Osteocyte (in vitro differentiated cells): ENCODE measurements around the gene UBAP2L. TPM values are rescaled to one million over a fixed set of nuclear protein-coding genes. Genes with fewer than 3 reads are reported as not detected.

Source experiments
- DNase-seq: peaks from one replicate; pipeline ENCODE4 v3.0.0; 2021; ENCODE audit warnings: mixed read lengths; ENCODE audit not compliant: unreplicated experiment; ENCODE audit errors: extremely low spot score
- H3K27ac Mint-ChIP-seq: one replicate; pipeline ENCODE4 v1.8.0; 2021; ENCODE audit warnings: mild to moderate bottlenecking, mixed read lengths; ENCODE audit not compliant: unreplicated experiment
- H3K27me3 Mint-ChIP-seq: one replicate; pipeline ENCODE4 v1.8.0; 2021; ENCODE audit warnings: mixed read lengths; ENCODE audit not compliant: unreplicated experiment
- H3K36me3 Mint-ChIP-seq: one replicate; pipeline ENCODE4 v1.8.0; 2021; ENCODE audit warnings: mixed read lengths; ENCODE audit not compliant: unreplicated experiment
- H3K4me1 Mint-ChIP-seq: one replicate; pipeline ENCODE4 v1.8.0; 2021; ENCODE audit warnings: mixed read lengths; ENCODE audit not compliant: unreplicated experiment
- H3K4me3 Mint-ChIP-seq: one replicate; pipeline ENCODE4 v1.8.0; 2021; ENCODE audit warnings: mild to moderate bottlenecking, moderate library complexity, mixed read lengths; ENCODE audit not compliant: unreplicated experiment
- H3K9me3 Mint-ChIP-seq: one replicate; pipeline ENCODE4 v1.8.0; 2021; ENCODE audit warnings: mixed read lengths; ENCODE audit not compliant: unreplicated experiment
- CTCF ChIP-seq: fragments of 200-600 bp; sonication (generic); IDR thresholded peaks from 2 replicates; pipeline ENCODE4 v1.5.0; 2021; ENCODE audit warnings: antibody characterized with exemption, mild to moderate bottlenecking, moderate library complexity
- total RNA-seq: library from RNA; stranded (reverse); gene quantifications from 2 replicates; pipeline ENCODE4 v1.2.1, GENCODE V29; 2021

Gene UBAP2L
- total RNA-seq, 1 donor from 2014 or later: 236 TPM

GRCh38 chr1:154241703-154242351, 21.1 kb downstream of the UBAP2L start:
- H3K27me3 Mint-ChIP-seq: no peaks in the 10 kb centered on the region
- peaks cover 1% of the 10 kb centered on the region for H3K4me1 Mint-ChIP-seq
- peaks cover 76% of the 10 kb centered on the region for H3K36me3 Mint-ChIP-seq
- no peak overlapping the region for H3K4me3 Mint-ChIP-seq
- no peaks in the 10 kb centered on the region for H3K9me3 Mint-ChIP-seq
- no peak overlapping the region for H3K27ac Mint-ChIP-seq
- no peak for DNase-seq
- TF ChIP-seq CTCF: no peak

GRCh38 chr1:154253671-154254070, 32.9 kb downstream of the UBAP2L start:
- no peaks in the 10 kb centered on the region for H3K9me3 Mint-ChIP-seq
- H3K27ac Mint-ChIP-seq: no peak overlapping the region
- DNase-seq: no peak
- H3K4me1 Mint-ChIP-seq: no peaks in the 10 kb centered on the region
- H3K4me3 Mint-ChIP-seq: no peak overlapping the region
- H3K27me3 Mint-ChIP-seq: no peaks in the 10 kb centered on the region
- H3K36me3 Mint-ChIP-seq: peaks cover 71% of the 10 kb centered on the region
- TF ChIP-seq CTCF: no peak

- peaks cover 65% of the 10 kb centered on the region for H3K36me3 Mint-ChIP-seq
- no peaks in the 10 kb centered on the region for H3K4me1 Mint-ChIP-seq
- H3K9me3 Mint-ChIP-seq: no peaks in the 10 kb centered on the region
- TF ChIP-seq CTCF: no peak
- no peaks in the 10 kb centered on the region for H3K27me3 Mint-ChIP-seq
- no peak for DNase-seq
- H3K4me3 Mint-ChIP-seq: no peak overlapping the region
- no peak overlapping the region for H3K27ac Mint-ChIP-seq
These were observed 35.9 kb downstream of the UBAP2L start for GRCh38 chr1:154256686-154257085.

- Mint-ChIP-seq H3K4me1 (no peaks in the 10 kb centered on the region), H3K36me3 (peaks cover 80% of the 10 kb centered on the region), H3K27ac (no peak overlapping the region), H3K9me3 (no peaks in the 10 kb centered on the region), H3K27me3 (no peaks in the 10 kb centered on the region), H3K4me3 (no peak overlapping the region)
- no peak for TF ChIP-seq CTCF
- DNase-seq: no peak
These were observed 38.0 kb downstream of the UBAP2L start for GRCh38 chr1:154258784-154259183.

GRCh38 chr1:154260127-154260526, 39.4 kb downstream of the UBAP2L start:
- H3K36me3 Mint-ChIP-seq: peaks cover 71% of the 10 kb centered on the region
- TF ChIP-seq CTCF: no peak
- H3K27me3 Mint-ChIP-seq: no peaks in the 10 kb centered on the region
- H3K9me3 Mint-ChIP-seq: no peaks in the 10 kb centered on the region
- H3K27ac Mint-ChIP-seq: no peak overlapping the region
- H3K4me1 Mint-ChIP-seq: no peaks in the 10 kb centered on the region
- no peak for DNase-seq
- H3K4me3 Mint-ChIP-seq: no peak overlapping the region
